GM21423 (cell line): Measurements from ENCODE around the gene EME2.
"Not testable (repeated sequence)": the region's sequence is repeated elsewhere in the genome, so short reads cannot be mapped to it uniquely, and the experiment has no call there.

ENCODE experiments used
- ATAC-seq: cut with Tn5 transposase; IDR thresholded peaks from one replicate; pipeline ENCODE4 v1.9.1; 2021; ENCODE audit warnings: mild to moderate bottlenecking, moderate library complexity; ENCODE audit not compliant: unreplicated experiment

Gene EME2

DNA sequence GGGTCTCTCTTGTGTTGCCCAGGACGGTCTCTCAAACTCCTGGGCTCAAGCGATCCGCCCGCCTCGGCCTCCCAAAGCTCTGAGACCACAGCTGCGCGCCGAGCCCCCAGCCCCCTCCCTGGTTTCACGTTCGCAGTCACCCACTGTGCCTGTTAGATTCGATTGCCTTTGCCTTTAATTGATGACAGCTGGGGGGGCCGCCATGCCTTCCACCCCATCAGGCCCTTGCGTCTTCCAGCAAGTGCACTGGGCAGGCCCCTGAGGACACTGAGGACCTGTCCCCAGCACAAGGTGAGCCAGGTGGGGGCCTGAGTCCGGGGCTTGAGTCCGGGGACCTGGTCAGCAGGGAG, 17.6 kb downstream of the EME2 start:
- no peak for ATAC-seq

DNA sequence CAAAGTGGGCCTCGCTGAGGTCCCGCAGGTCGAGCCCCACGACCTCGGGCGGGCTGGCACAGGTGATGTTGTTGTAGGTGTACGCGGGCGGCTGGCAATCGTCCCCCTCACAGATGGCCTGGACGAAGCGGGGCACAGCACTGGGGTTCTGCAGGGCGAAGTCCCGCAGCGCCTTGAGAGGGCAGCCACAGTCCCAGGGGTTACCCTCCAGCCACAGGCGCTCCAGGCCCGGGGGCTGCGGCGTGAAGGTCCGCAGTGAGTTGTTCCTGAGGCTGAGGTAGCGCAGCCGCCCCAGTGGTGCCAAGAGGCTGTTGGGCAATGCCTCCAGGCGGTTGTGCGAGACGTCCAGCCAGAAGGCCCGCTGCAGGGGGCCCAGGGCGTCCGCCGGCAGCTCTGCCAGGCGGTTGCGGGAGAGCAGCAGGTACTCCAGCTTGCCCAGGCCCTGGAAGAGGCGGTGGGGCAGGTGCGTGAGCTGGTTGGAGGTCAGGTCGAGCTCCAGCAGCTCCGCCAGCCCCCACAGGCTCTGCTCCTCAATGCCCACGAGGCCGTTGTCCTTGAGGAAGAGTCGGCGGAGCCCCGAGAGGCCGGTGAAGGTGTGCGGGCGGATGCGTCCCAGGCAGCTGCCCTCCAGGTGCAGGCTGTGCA, 18.1 kb downstream of the EME2 start:
- ATAC-seq = no peak

GRCh38 chr16:1791256-1791942, 18.8 kb downstream of the EME2 start:
- no peak for ATAC-seq

GRCh38 chr16:1791943-1792812, 19.6 kb downstream of the EME2 start:
- no peak for ATAC-seq

DNA sequence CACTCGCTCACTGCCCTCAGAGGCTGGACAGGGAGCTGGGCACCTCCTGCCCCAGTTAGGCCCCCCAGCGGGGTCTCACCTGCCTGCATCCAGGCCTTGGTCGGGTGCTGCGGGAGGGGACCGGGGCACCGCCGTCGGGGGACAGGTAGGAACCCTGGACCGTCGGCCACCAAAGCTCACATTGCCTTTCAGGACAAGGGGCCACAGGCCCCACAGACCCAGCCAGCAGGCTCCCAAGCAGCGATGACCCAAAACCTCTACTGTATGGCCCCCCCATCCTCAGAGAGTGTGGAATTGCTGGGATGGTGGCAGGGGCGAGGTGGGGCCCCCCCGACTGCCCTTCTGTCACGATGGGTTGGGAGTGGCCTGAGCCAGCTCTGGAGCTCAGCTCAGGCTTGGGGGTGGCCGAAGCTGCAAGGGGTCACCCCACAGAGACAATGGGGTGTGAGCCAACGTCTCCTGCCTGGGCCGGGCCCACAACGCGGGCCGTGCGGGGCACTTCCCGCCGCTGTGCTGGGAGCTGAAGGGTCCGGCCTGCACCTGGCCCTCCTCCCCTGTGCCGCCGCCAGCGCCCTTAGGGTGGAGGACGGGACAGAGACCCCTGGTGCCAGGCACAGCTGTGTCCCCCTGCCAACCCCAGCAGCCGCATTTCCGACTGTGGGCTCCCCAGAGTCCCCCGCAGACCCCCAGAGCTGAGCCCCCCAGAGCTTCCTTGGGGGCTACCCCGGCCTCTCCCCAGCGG, 20.4 kb downstream of the EME2 start:
- no peak for ATAC-seq

DNA sequence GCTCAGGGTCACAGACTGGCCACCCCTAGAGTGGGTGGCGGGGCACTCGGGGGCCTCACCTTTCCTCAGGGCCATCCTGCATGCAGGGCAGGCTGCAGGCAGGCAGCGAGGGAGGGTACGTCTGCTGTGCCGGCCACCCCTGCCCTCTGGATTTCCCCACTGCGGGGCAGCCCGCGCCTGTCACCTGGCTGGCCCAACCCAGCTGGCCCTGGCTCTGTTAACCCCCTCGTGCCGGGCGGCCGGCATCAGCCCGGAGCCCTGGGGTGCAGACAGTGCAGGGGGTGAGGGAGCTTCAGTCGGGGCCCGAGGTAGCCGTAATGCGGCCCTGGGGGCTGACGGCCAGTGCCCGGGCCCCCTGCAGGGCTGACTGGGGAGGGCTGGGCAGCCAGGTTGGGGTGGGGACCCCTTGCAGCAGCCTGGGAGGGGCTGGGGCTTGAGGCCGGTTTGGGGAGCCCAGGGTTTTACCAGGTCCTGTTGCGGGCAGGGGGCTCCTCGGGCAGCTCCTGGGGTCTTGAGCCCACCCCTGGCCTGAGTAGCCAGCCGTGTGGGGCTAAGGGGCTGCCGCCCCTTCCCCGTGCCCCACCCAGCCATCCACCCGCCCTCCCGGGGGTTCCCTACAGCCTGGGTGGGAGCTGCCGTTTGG, 21.1 kb downstream of the EME2 start, which contains the start of gene IGFALS:
TSS of gene IGFALS (minus strand) at position 128 of the 643 bp plus-strand sequence. CDS start at position 75, 53 bp downstream.
- no peak for ATAC-seq

GRCh38 chr16:1794221-1794871, 21.7 kb downstream of the EME2 start:
- ATAC-seq = no peak

GRCh38 chr16:1794908-1795666, 22.5 kb downstream of the EME2 start:
- no peak for ATAC-seq

- not testable (repeated sequence) for ATAC-seq
Observed at GRCh38 chr16:1799263-1799662, 26.7 kb downstream of the EME2 start.

- ATAC-seq = no peak
Observed at GRCh38 chr16:1800701-1801100, 28.1 kb downstream of the EME2 start.

GRCh38 chr16:1807626-1808025, 35.0 kb downstream of the EME2 start:
- ATAC-seq = no peak

- ATAC-seq = no peak
Observed at GRCh38 chr16:1808691-1809090, 36.1 kb downstream of the EME2 start.

DNA sequence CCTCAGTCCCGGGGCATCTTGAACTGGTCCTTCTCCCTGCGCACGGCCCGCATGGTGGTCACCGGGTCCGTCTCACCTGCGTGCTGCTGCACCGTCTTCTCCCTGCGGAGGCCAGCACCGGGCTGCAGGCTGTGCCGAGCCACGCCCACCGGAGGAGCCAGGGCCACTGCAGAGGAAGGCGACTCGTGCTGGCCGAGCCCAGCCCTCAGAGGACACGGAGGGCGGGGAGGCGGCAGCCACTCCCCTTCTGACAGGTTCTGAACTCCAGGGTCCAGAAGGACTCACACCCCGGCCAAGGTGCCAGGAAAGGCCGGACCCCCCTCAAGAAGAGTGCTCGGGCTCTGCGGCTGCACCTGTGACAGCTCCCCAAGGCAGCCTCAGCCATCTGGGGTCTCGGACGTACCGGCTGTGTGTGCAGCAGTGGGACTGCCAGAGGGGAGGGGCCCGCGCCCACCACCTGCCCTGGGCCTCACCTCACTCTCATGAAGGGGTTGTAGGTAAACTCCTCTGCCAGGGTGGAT, 36.7 kb downstream of the EME2 start:
- no peak for ATAC-seq

DNA sequence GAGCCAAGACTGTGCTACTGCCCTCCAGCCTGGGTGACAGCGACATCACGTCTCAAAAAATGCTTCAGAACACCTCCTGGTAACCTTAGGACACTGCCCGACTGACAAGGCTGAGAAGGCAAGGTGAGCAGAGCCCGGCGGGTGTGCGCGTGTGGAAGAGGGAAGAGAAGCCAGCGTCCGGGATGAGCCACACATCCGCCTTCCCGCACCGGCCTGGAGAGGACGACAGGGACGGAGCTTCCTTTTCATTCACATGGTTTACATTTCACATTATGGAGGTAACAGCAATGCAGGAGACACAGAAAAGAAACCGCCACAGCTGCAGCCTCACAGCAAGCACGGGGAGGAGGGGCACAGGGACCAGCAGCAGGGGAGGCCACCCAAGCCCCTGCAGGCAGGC, 37.5 kb downstream of the EME2 start:
- no peak for ATAC-seq

DNA sequence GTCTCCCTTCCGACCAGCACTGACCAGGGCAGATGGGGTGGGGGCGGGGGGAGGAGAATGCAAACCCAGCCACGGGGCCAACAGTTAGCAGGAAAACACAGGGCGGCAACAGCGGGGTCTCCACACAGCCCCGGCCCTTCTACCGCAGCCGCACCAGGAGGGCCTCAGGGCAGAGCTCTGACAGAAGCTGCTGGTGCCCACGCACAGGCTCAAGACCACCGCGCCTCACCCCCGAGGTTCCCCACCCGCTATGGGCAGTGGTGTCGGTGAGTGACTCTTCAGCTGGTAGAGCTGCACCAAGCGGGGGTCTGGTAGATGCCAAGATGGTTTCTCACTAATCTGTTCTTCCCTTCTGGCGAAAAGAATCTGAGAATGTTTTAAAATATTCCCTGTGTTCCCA, 37.9 kb downstream of the EME2 start:
- ATAC-seq = no peak

DNA sequence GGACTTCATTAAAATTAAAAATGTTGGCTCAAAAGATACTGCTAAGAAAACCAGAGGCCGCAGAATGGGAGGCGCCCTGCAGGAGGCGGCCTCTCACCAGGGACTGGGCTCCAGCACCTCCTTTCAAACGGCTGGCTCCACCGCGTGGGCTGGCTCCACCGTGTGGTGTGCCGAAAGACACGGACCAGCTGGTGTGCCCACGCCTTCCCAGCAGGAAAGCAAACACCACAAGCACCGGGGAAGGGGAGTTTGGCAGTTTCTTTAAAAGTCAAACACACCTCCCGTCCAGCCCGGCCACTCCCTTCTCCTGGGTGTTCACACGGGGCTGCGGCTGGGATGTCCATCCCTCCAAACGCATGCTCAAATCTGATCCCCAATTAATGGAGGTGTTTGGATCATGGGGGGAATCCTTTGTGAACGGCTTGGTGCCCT, 40.1 kb downstream of the EME2 start:
- ATAC-seq = no peak

DNA sequence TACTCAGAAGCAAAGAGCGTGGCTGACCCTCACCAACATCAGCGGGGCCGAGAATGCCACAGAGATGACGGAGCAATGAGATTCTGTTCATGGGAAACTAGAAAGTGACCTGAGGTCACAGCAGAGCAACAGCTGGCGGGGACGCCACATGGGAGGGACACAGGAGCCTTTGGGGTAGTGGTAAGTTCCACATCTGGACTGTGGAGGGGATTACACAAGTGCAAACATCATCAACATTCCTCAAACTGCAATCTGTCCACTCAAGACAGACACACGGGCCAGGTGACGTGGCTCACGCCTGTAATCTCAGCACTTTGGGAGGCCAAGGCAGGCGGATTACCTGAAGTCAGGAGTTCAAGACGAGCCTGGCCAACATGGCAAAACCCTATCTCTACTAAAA, 42.9 kb downstream of the EME2 start:
- ATAC-seq = no peak

DNA sequence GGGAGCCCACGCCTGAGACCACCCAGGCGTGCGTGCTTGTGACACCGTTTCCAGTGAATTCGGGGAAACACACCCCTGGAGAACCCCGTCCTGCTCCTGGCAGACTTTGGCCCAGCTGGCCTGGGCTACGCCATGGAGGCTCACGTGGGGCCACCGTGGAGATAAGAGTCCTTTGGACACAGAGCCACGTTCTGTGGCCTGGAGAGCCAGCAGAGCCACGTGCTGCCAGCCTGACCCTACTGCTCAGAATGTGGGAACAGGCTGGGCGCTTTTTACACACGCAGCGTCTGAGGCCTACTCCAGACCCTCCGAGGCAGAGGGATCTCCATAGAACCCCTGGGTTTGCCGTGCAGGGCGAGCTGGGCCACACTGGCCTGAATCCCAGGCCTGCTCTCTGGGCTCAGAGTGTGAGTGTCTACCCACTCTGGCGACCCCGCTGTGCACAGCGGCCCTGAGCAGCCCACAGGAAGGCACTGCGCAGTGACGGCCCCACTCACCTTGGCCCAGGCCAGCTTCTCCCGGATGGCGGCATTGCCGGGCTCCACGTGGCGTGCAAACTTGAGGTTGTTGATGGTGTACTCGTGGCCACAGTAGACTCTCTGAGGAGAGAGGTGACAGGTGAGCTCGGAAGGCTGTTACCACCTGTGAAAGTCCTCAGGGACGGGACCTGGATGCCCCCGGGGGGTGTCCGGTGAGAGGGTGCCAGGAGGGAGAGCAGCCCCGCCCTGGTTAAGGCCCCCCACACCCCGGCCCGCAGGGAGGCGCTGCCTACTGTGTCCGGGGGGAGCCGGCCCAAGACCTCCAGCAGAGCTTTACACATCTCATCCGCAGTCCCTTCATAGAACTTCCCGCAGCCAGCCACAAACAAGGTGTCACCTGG, 44.0 kb downstream of the EME2 start:
- ATAC-seq = no peak
